NCI-H2227 (cell line): Measurements from ENCODE around the gene PBRM1.
A peak's percentile ranks its signal among the peaks of the same experiment; 100 is the strongest.

ENCODE experiments used
- DNase-seq: peaks from one replicate; lab custom pipeline; 2025; ENCODE audit not compliant: unreplicated experiment; lab: John Stamatoyannopoulos, UW

Gene PBRM1

GRCh38 chr3:52670621-52671521 lies 14.8 kb downstream of the PBRM1 start:
- no peak for DNase-seq

GRCh38 chr3:52663098-52663497 lies 22.6 kb downstream of the PBRM1 start:
- DNase-seq, result no peak

GRCh38 chr3:52660046-52660445 lies 25.7 kb downstream of the PBRM1 start:
- DNase-seq, result no peak

GRCh38 chr3:52655895-52656294 lies 29.8 kb downstream of the PBRM1 start:
- DNase-seq, result no peak

GRCh38 chr3:52651592-52651991 lies 34.1 kb downstream of the PBRM1 start:
- DNase-seq, result no peak

GRCh38 chr3:52650439-52650838 lies 35.3 kb downstream of the PBRM1 start:
- DNase-seq, result no peak

GRCh38 chr3:52649461-52650210 lies 36.1 kb downstream of the PBRM1 start:
- DNase-seq, result no peak

- DNase-seq, result no peak
Measured at GRCh38 chr3:52645549-52645948, 40.2 kb downstream of the PBRM1 start.

GRCh38 chr3:52636673-52637072 lies 49.0 kb downstream of the PBRM1 start:
- peak; percentile 8 for DNase-seq

GRCh38 chr3:52633786-52634185 lies 51.9 kb downstream of the PBRM1 start:
- no peak for DNase-seq

GRCh38 chr3:52625041-52625440 lies 60.7 kb downstream of the PBRM1 start:
- DNase-seq, result no peak

GRCh38 chr3:52623234-52623792 lies 62.4 kb downstream of the PBRM1 start:
- no peak for DNase-seq

GRCh38 chr3:52620580-52620979 lies 65.1 kb downstream of the PBRM1 start:
- DNase-seq, result no peak

- DNase-seq, result no peak
Measured at GRCh38 chr3:52615166-52615565, 70.5 kb downstream of the PBRM1 start.

- no peak for DNase-seq
Measured at GRCh38 chr3:52614689-52615088, 71.0 kb downstream of the PBRM1 start.

- no peak for DNase-seq
Measured at GRCh38 chr3:52609316-52609815, 76.3 kb downstream of the PBRM1 start.

GRCh38 chr3:52608337-52608736 lies 77.4 kb downstream of the PBRM1 start:
- no peak for DNase-seq

- DNase-seq, result no peak
Measured at GRCh38 chr3:52606373-52607085, 79.2 kb downstream of the PBRM1 start.

- peak; percentile 2 for DNase-seq
Measured at GRCh38 chr3:52600258-52600657, 85.5 kb downstream of the PBRM1 start.

- DNase-seq, result no peak
Measured at GRCh38 chr3:52596658-52597265, 89.0 kb downstream of the PBRM1 start.

- no peak for DNase-seq
Measured at GRCh38 chr3:52593103-52593502, 92.6 kb downstream of the PBRM1 start.
